ENCODE data around the gene SOCS3.
A peak's percentile ranks its signal among the peaks of the same experiment; 100 is the strongest.

- TF ChIP-seq CTCF (IDR thresholded peaks at IDR 0.05) (no peak), POLR2A (IDR thresholded peaks at IDR 0.05) (peak in 1 of 2 donors; percentile 30)
Measured at GRCh38 chr17:78409191-78409928, 49.5 kb upstream of the SOCS3 start.

Measured in Peyer's patch (tissue), 4 donors.